Measurements from ENCODE around the gene BCR.

Gene BCR

DNA sequence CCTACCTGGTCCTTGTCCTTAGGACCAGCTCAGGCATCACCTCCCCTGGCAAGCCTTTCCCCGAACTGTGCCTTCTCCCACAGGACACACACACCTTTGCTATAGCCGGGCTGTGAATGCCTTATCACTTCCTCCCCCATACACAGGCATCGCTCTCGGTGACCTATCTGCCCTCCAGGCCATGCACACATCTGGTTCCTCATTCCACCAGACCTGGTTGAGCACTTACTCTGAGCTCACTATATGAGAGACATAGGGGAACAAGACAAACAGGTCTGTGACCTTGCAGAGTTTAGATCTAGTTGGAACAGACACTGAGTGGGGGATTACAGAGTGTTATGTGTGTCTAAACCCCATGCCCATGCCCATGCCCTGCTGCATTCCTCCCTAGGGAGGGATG, 3.1 kb upstream of the BCR start:
- H3K4me1 Mint-ChIP-seq (ENCODE audit: low read depth): peaks cover 33% of the 10 kb centered on the region
- no peaks in the 10 kb centered on the region for H3K27me3 Mint-ChIP-seq (ENCODE audit: low read depth)
- peaks cover 16% of the 10 kb centered on the region for H3K9me3 Mint-ChIP-seq
- peak overlapping the region; percentile 34 for H3K27ac Mint-ChIP-seq
- peaks cover 10% of the 10 kb centered on the region for H3K36me3 Mint-ChIP-seq (ENCODE audit: low read depth)
- no peak overlapping the region for H3K4me3 Mint-ChIP-seq

DNA sequence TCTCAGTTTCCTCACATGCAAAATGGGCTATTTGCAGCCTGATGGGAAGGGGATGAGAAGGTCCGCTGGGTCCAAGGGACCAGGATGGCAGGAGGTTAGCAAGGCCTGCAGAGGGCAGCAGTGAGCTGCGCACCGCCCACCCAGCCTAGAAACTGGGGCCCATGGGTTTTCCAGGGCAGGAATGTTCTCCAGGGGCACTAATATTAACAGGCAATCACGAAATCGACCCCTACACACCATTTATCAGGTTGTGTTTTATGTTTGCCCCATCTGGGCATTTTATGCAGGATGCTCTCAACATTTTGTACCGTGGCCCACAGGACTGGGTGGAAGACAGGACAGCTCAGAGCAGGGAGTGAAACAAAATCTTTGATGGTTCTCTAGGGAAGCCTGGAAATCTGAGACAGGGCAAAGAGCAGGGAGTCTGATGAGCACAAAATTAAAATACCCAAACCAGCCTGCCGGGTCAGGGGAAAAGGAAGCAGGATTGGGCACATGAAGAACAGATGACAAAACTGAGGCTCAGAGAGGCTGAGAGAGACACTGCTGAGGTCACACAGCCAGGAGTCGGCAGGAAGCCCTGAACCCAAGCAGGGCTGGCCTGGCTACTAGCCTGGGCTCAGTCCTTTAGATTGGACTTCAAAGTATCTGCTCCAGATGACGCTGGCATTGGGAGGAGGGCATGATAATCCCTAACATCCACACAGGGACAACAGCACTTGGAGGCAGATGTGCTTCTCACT, 1.6 kb upstream of the BCR start:
- Mint-ChIP-seq H3K4me1 (ENCODE audit: low read depth) (peaks cover 48% of the 10 kb centered on the region), H3K27me3 (ENCODE audit: low read depth) (no peaks in the 10 kb centered on the region), H3K4me3 (peak overlapping the region; percentile 63), H3K36me3 (ENCODE audit: low read depth) (peaks cover 23% of the 10 kb centered on the region), H3K9me3 (peaks cover 16% of the 10 kb centered on the region), H3K27ac (peak overlapping the region; percentile 63)

GRCh38 chr22:23179381-23180299, 669 bp upstream of the BCR start:
- Mint-ChIP-seq H3K36me3 (ENCODE audit: low read depth) (peaks cover 23% of the 10 kb centered on the region), H3K9me3 (peaks cover 16% of the 10 kb centered on the region), H3K27me3 (ENCODE audit: low read depth) (no peaks in the 10 kb centered on the region), H3K27ac (peak overlapping the region; percentile 68), H3K4me1 (ENCODE audit: low read depth) (peaks cover 52% of the 10 kb centered on the region), H3K4me3 (peak overlapping the region; percentile 83)

- Mint-ChIP-seq H3K4me3 (peak overlapping the region; percentile 97), H3K27ac (peak overlapping the region; percentile 68), H3K9me3 (peaks cover 11% of the 10 kb centered on the region), H3K27me3 (ENCODE audit: low read depth) (no peaks in the 10 kb centered on the region), H3K36me3 (ENCODE audit: low read depth) (peaks cover 24% of the 10 kb centered on the region), H3K4me1 (ENCODE audit: low read depth) (peaks cover 55% of the 10 kb centered on the region)
Observed at GRCh38 chr22:23180893-23181720, 798 bp downstream of the BCR start.

GRCh38 chr22:23181721-23182308, 1.5 kb downstream of the BCR start:
- Mint-ChIP-seq H3K27me3 (ENCODE audit: low read depth) (no peaks in the 10 kb centered on the region), H3K4me3 (peak overlapping the region; percentile 97), H3K4me1 (ENCODE audit: low read depth) (peaks cover 54% of the 10 kb centered on the region), H3K27ac (peak overlapping the region; percentile 92), H3K9me3 (peaks cover 4% of the 10 kb centered on the region), H3K36me3 (ENCODE audit: low read depth) (peaks cover 24% of the 10 kb centered on the region)

DNA sequence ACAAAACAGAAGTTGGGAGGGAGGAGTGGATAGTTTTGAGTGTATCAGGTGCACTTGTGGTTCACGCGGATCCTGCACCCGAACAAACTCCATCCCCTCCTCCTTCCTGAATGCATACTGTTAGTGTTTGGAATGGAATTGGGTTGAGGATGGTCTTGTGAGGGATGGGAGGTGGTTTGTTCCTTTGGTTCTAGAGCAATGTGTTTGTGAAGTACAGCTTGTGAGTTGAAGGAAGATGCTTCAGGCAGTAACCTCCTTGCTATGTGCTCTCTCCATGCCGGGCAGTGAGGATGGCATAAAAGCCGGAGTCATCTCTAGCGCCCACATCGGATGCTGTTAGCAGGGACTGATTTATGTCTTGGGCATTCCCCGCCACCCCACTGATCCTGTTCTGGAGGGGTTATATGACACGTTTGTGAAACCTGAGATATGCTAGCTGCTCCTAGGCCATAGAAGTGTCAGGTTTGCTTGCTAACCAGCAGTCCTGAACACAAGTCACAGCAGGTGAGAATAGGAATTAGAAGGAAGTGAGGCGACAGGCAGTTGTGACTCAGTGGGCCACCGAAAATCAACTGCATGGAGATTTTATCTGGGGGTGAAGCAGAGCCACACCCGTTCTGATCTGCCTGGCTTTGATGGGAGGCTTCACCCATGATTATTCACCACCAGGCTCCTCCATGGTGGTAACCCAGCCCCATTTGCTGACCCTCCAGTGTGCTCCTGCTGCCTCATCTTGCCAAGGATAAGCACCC, 2.2 kb downstream of the BCR start:
- Mint-ChIP-seq H3K9me3 (no peaks in the 10 kb centered on the region), H3K4me1 (ENCODE audit: low read depth) (peaks cover 51% of the 10 kb centered on the region), H3K36me3 (ENCODE audit: low read depth) (peaks cover 24% of the 10 kb centered on the region), H3K27me3 (ENCODE audit: low read depth) (no peaks in the 10 kb centered on the region), H3K27ac (peak overlapping the region; percentile 92), H3K4me3 (peak overlapping the region; percentile 97)

DNA sequence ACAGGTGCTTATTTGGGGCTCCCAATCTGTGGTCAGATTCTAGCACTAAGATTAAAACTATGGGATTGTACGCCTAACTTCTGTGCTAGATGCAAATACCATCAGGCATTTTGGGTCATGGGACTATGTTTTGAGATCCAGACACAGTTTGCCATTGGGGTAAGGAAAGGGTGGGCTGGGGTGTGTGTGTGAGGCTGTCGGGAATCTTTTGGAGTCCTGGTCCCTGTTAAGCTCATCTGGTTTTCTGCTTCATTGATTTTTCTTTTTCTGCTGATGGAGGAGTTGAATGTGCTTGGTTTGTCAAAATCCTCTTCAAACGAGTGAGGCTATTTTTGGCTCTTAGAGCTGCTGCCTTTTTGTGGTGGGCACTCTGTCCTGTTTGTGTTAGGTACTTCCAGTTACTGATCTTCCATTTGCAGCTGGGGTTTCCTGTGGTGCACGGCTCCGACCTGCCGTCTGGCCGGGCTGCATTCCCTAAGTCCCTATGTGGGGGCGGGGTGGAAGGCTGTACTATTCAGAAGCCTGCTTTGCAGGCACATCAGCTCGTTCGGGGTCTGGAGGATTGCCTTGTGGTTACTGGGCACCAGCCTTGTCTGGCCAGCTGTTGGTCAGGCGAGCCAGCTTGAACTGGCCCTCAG, 2.9 kb downstream of the BCR start:
- Mint-ChIP-seq H3K27me3 (ENCODE audit: low read depth) (no peaks in the 10 kb centered on the region), H3K27ac (peak overlapping the region; percentile 92), H3K9me3 (no peaks in the 10 kb centered on the region), H3K4me3 (peak overlapping the region; percentile 97), H3K4me1 (ENCODE audit: low read depth) (peaks cover 57% of the 10 kb centered on the region), H3K36me3 (ENCODE audit: low read depth) (peaks cover 30% of the 10 kb centered on the region)

DNA sequence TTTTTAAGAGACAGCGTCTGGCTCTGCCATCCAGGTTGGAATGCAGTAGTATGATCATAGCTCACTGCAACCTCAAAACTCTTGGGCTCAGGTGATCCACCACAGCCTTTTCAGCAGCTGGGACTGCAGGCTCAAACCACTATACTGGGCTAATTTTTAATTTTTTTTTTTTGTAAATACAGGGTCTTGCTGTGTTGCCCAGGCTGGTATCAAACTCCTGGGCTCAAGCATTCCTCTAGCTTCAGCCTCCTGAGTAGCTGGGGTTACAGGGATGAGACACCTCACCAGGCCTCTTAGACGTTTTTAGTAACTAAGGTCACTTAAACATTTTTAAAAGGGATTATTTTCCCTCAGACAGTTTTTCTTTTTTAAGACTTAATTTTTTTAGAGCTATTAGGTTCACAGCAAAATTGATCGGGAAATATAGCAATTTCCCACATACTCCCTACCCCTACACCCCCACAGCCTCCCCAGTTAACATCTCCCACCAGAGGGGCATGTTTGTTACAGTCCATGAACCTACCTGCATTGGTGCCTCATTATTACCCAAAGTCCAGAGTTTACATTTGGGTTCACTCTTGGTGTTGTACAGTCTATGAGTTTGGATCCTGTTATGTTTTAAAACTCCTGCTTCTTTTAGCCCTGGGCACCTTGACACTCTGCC, 3.9 kb downstream of the BCR start:
- Mint-ChIP-seq H3K9me3 (no peaks in the 10 kb centered on the region), H3K27me3 (ENCODE audit: low read depth) (no peaks in the 10 kb centered on the region), H3K36me3 (ENCODE audit: low read depth) (peaks cover 32% of the 10 kb centered on the region), H3K27ac (peak overlapping the region; percentile 95), H3K4me3 (peak overlapping the region; percentile 97), H3K4me1 (ENCODE audit: low read depth) (peaks cover 54% of the 10 kb centered on the region)

DNA sequence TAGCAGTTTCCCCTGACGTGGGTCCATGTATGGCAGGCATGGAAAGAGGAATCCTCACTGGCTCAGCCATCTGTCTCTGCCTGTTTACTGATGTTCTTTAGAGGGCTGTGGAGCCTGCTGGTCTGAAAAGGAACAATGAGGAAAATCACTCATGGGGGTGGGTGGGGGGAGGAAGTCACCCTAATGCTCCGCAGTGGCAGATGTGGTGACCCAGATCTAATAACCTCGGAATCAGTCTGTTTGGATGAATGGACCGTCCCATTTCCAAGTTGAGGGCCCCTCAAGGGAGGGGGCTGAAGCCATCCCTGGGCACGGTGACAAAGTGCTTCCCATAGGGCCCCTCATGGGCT, 4.4 kb downstream of the BCR start:
- Mint-ChIP-seq H3K27ac (peak overlapping the region; percentile 95), H3K4me3 (peak overlapping the region; percentile 97), H3K27me3 (ENCODE audit: low read depth) (no peaks in the 10 kb centered on the region), H3K36me3 (ENCODE audit: low read depth) (peaks cover 34% of the 10 kb centered on the region), H3K4me1 (ENCODE audit: low read depth) (peaks cover 54% of the 10 kb centered on the region), H3K9me3 (no peaks in the 10 kb centered on the region)

GRCh38 chr22:23187211-23187610, 6.9 kb downstream of the BCR start:
- no peak overlapping the region for H3K27ac Mint-ChIP-seq
- no peak overlapping the region for H3K4me3 Mint-ChIP-seq
- H3K4me1 Mint-ChIP-seq (ENCODE audit: low read depth): peaks cover 50% of the 10 kb centered on the region
- no peaks in the 10 kb centered on the region for H3K9me3 Mint-ChIP-seq
- peaks cover 36% of the 10 kb centered on the region for H3K36me3 Mint-ChIP-seq (ENCODE audit: low read depth)
- no peaks in the 10 kb centered on the region for H3K27me3 Mint-ChIP-seq (ENCODE audit: low read depth)

GRCh38 chr22:23187871-23188700, 7.8 kb downstream of the BCR start:
- H3K27ac Mint-ChIP-seq: peak overlapping the region; percentile 19
- H3K4me1 Mint-ChIP-seq (ENCODE audit: low read depth): peaks cover 48% of the 10 kb centered on the region
- H3K4me3 Mint-ChIP-seq: no peak overlapping the region
- H3K36me3 Mint-ChIP-seq (ENCODE audit: low read depth): peaks cover 28% of the 10 kb centered on the region
- H3K9me3 Mint-ChIP-seq: no peaks in the 10 kb centered on the region
- H3K27me3 Mint-ChIP-seq (ENCODE audit: low read depth): no peaks in the 10 kb centered on the region

GRCh38 chr22:23190526-23190925, 10.2 kb downstream of the BCR start:
- Mint-ChIP-seq H3K36me3 (ENCODE audit: low read depth) (peaks cover 24% of the 10 kb centered on the region), H3K4me3 (no peak overlapping the region), H3K27me3 (ENCODE audit: low read depth) (no peaks in the 10 kb centered on the region), H3K4me1 (ENCODE audit: low read depth) (peaks cover 37% of the 10 kb centered on the region), H3K27ac (no peak overlapping the region), H3K9me3 (no peaks in the 10 kb centered on the region)
